Measurements from ENCODE around the gene FADS1.

DNA sequence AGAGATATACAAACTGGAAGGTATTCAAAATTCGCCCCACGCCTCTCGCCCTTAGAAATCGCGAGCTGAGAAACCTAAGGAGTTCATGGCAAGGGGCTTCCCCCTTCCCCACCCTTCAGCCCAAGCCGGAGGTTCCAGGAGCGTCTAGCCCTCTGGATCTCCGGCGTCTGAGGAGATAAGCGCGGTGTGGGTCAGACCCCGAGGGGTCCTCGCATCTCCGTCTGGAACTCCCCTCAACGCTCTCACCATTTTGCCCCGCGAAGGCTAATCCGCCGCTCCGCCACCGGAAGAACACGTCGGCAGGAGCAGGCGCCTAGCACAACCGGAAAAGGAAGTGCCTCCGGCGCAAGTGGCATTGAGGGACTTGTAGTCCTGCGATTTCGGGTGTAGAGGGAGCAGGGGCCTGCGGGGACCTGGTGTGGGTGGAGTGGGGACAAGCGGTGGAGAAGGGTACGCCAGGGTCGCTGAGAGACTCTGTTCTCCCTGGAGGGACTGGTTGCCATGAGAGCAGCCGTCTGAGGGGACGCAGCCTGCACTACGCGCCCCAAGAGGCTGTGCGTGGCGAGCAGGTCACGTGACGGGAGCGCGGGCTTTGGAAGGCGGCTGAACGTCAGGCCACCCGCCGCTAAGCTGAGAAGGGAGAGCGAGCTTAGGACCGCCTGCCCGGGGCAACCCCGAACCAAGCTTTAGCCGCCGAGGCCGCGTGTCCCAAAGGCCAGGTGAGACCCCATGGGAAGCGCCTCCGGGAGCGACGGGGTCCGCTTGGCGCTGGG is 24.3 kb downstream of the FADS1 start, which contains the start of the genes FEN1 and TMEM258:
- TF ChIP-seq, protein P1, sequence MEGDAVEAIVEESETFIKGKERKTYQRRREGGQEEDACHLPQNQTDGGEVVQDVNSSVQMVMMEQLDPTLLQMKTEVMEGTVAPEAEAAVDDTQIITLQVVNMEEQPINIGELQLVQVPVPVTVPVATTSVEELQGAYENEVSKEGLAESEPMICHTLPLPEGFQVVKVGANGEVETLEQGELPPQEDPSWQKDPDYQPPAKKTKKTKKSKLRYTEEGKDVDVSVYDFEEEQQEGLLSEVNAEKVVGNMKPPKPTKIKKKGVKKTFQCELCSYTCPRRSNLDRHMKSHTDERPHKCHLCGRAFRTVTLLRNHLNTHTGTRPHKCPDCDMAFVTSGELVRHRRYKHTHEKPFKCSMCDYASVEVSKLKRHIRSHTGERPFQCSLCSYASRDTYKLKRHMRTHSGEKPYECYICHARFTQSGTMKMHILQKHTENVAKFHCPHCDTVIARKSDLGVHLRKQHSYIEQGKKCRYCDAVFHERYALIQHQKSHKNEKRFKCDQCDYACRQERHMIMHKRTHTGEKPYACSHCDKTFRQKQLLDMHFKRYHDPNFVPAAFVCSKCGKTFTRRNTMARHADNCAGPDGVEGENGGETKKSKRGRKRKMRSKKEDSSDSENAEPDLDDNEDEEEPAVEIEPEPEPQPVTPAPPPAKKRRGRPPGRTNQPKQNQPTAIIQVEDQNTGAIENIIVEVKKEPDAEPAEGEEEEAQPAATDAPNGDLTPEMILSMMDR (IDR thresholded peaks at IDR 0.05) = peak in 3 of 6 experiments; percentile 3 to 29 (median 27)
- peak in 2 of 4 donors; percentile 36 to 69 for TF ChIP-seq POLR2A (IDR thresholded peaks at IDR 0.05)

Data from esophagus squamous epithelium (tissue), 4 donors.